CD8-positive, alpha-beta memory T cell (primary cell): Measurements from ENCODE around the gene SPC24. TPM values are rescaled to one million over a fixed set of nuclear protein-coding genes. Genes with fewer than 3 reads are reported as not detected.
"Not testable (repeated sequence)": the region's sequence is repeated elsewhere in the genome, so short reads cannot be mapped to it uniquely, and the experiment has no call there.

Source experiments
- CTCF ChIA-PET: fragments of 350-600 bp; sonication (Branson Sonifier 250); formaldehyde crosslinking; loops from one replicate; lab custom pipeline; 2021; ENCODE audit warnings: antibody characterized with exemption; lab: Charles Lee
- POLR2A ChIA-PET: fragments of 350-600 bp; sonication (Branson Sonifier 250); formaldehyde crosslinking; loops from one replicate; lab custom pipeline; 2021; ENCODE audit warnings: antibody characterized with exemption; lab: Charles Lee
- DNase-seq, 5 donors: peaks; one replicate each; pipeline versions ENCODE4 v3.0.0 to v3.0.0-alpha.2; 2020 to 2022; ENCODE audit warnings: mixed read lengths in 1 of 5
- H3K27ac ChIP-seq: one replicate; pipeline ENCODE4 v1.7.0; 2013; ENCODE audit warnings: low read depth, mild to moderate bottlenecking, low read length, moderate library complexity
- H3K27me3 ChIP-seq: 2 replicates; pipeline ENCODE4 v1.7.0; 2013; ENCODE audit warnings: low read length, mild to moderate bottlenecking; ENCODE audit not compliant: insufficient read depth, poor library complexity, severe bottlenecking
- H3K36me3 ChIP-seq: 2 replicates; pipeline ENCODE4 v1.7.0; 2013; ENCODE audit warnings: mild to moderate bottlenecking, low read length, moderate library complexity; ENCODE audit not compliant: insufficient read depth
- H3K4me1 ChIP-seq: 2 replicates; pipeline ENCODE4 v1.7.0; 2013; ENCODE audit warnings: mild to moderate bottlenecking, low read length, moderate library complexity; ENCODE audit not compliant: insufficient read depth
- H3K4me3 ChIP-seq: 2 replicates; pipeline ENCODE4 v1.7.0; 2013; ENCODE audit warnings: mild to moderate bottlenecking, low read length
- H3K9me3 ChIP-seq: 2 replicates; pipeline ENCODE4 v1.7.0; 2013; ENCODE audit warnings: mild to moderate bottlenecking, low read length
- H3K27ac Mint-ChIP-seq, 8 donors: one replicate each; pipeline ENCODE4 v1.8.0; 2020 to 2021; ENCODE audit warnings: mixed read lengths in 8 of 8, mild to moderate bottlenecking in 6 of 8, inconsistent platforms in 3 of 8, moderate library complexity in 3 of 8
- H3K27me3 Mint-ChIP-seq, 2 donors: one replicate each; pipeline ENCODE4 v1.8.0; 2020 to 2021; ENCODE audit warnings: mixed read lengths in 2 of 2, mild to moderate bottlenecking in 1 of 2, moderate library complexity in 1 of 2
- H3K36me3 Mint-ChIP-seq, 3 donors: one replicate each; pipeline ENCODE4 v1.8.0; 2020 to 2021; ENCODE audit warnings: mixed read lengths in 3 of 3, inconsistent platforms in 1 of 3, mild to moderate bottlenecking in 1 of 3
- H3K4me1 Mint-ChIP-seq, 3 donors: one replicate each; pipeline ENCODE4 v1.8.0; 2020 to 2021; ENCODE audit warnings: mixed read lengths in 3 of 3, inconsistent platforms in 1 of 3, mild to moderate bottlenecking in 1 of 3
- H3K4me3 Mint-ChIP-seq, 7 donors: one replicate each; pipeline ENCODE4 v1.8.0; 2020 to 2021; ENCODE audit warnings: mixed read lengths in 7 of 7, mild to moderate bottlenecking in 6 of 7, moderate library complexity in 4 of 7, inconsistent platforms in 2 of 7
- H3K9me3 Mint-ChIP-seq, 5 donors: one replicate each; pipeline ENCODE4 v1.8.0; 2020 to 2022; ENCODE audit warnings: mixed read lengths in 5 of 5, mild to moderate bottlenecking in 3 of 5, moderate library complexity in 2 of 5, inconsistent platforms in 1 of 5
- polyA plus RNA-seq: library from polyadenylated mRNA; unstranded; fragments of 300-500 nt; fragmentation: Illumina TruSeq; gene quantifications from one replicate; pipeline ENCODE4 v1.2.3, GENCODE V29; 2021
- total RNA-seq, 2 experiments: library from RNA; stranded (reverse); gene quantifications; one replicate each; pipeline ENCODE4 v1.2.3, GENCODE V29; 2021

SPC24 gene
- total and polyA plus RNA-seq, 3 experiments from 2014 or later = 35.3 to 37.2 TPM; not detected in 1

DNA sequence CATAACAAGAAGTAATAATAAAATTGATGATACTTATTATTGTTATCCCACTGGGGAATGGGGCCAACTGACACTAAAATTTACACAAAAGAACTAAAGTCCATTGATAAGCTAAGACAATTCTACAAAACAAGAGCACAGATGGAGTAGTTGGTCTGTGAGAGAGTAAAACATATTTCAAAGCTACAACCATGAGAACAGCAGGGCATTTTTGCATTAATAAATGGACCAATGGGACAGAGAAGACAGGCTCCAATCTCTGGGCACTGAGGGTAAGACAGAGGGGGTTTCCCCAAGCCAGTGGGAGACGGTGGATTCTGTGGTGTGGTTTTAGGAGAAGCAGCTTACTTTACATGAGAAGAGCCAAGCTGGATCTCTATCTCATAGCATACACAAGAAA, 27.4 kb upstream of the SPC24 start:
- Mint-ChIP-seq H3K4me1 (peaks cover 0 to 6% (median 4%) of the 10 kb centered on the region in 3 donors), H3K27ac (peak overlapping the region in 2 of 8 donors; percentile 8 to 28), H3K27me3 (peaks cover under 1 to 7% of the 10 kb centered on the region in 2 donors), H3K4me3 (no peak overlapping the region), H3K9me3 (no peaks in the 10 kb centered on the region), H3K36me3 (no peaks in the 10 kb centered on the region)
- no peak overlapping the region for H3K4me3 ChIP-seq
- ChIA-PET CTCF (interaction anchor here (0.7 kb wide), 1 partner anchor 252 kb away, joined by 3 read pairs; the partner anchor contains the start of genes ODAD3 and PRKCSH), POLR2A (no interaction called here)
- no peaks in the 10 kb centered on the region for H3K27me3 ChIP-seq
- H3K9me3 ChIP-seq = no peaks in the 10 kb centered on the region
- no peaks in the 10 kb centered on the region for H3K36me3 ChIP-seq
- no peak for DNase-seq
- H3K27ac ChIP-seq = no peak overlapping the region
- no peaks in the 10 kb centered on the region for H3K4me1 ChIP-seq

DNA sequence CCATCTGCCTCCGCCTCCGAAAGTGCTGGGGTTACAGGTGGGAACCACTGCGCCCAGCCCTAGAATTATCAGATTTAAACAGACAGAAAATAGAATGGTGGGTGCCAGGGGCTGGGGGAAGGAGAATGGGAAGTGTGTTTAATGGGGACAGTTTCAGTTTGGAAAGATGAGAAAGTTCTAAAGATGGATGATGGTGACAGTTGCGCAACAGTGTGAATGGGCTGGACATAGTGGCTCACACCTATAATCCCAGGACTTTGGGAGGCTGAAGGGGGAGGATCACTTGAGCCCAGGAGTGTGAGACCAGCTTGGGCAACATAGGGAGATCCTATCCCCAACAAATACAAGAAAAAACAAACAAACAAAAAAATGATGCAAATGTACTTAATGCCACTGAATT, 25.9 kb upstream of the SPC24 start:
- Histone ChIP-seq H3K36me3 (no peaks in the 10 kb centered on the region), H3K27ac (no peak overlapping the region), H3K27me3 (no peaks in the 10 kb centered on the region), H3K4me3 (no peak overlapping the region), H3K4me1 (no peaks in the 10 kb centered on the region), H3K9me3 (no peaks in the 10 kb centered on the region)
- Mint-ChIP-seq H3K9me3 (no peaks in the 10 kb centered on the region), H3K4me1 (peaks cover 0 to 6% (median 4%) of the 10 kb centered on the region in 3 donors), H3K36me3 (no peaks in the 10 kb centered on the region), H3K4me3 (no peak overlapping the region), H3K27me3 (peaks cover 4 to 7% of the 10 kb centered on the region in 2 donors), H3K27ac (no peak overlapping the region)
- DNase-seq = no peak
- ChIA-PET CTCF (no interaction called here), POLR2A (no interaction called here)

DNA sequence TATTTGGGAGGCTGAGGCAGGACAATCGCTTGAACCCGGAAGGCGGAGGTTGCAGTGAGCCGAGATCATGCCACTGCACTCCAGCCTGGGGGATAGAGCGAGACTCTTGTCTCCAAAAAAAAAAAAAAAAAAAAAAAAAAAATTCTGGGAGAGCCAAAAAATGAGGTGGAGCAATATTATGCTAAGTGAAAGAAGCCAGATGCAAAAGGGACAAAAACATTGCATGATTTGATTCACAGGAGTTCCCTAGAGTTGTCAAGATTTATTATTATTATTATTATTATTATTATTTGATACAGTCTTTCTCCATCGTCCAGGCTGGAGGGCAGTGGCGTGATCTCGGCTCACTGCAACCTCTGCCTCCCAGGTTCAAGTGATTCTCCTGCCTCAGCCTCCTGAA, 25.4 kb upstream of the SPC24 start:
- CTCF ChIA-PET, H3K4me1 Mint-ChIP-seq, DNase-seq, H3K36me3 Mint-ChIP-seq, H3K27ac ChIP-seq, H3K27me3 Mint-ChIP-seq, H3K4me1 ChIP-seq, H3K27me3 ChIP-seq, H3K9me3 Mint-ChIP-seq, H3K4me3 ChIP-seq, POLR2A ChIA-PET, H3K4me3 Mint-ChIP-seq, H3K9me3 ChIP-seq, H3K36me3 ChIP-seq, H3K27ac Mint-ChIP-seq: not testable (repeated sequence)

DNA sequence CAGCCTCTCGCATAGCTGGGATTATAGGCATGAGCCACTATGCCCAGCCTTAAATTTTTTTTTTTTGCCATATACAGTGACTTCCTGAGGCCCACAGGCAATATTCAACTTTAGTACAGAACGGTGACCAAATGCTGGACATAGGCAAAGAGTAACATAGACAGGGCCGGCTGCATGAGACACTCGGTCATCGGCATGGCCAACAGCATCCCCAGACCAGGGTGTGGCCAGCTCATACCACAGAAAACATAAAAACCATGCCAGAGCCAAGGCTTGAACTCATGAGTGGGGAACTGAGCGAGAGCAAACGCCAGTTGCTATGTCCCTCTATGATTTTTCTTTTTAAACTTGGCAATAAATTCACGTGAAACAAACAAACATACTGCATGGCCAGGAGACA, 24.8 kb upstream of the SPC24 start:
- POLR2A ChIA-PET = no interaction called here
- no peaks in the 10 kb centered on the region for H3K36me3 ChIP-seq
- no peak overlapping the region for H3K4me3 Mint-ChIP-seq

DNA sequence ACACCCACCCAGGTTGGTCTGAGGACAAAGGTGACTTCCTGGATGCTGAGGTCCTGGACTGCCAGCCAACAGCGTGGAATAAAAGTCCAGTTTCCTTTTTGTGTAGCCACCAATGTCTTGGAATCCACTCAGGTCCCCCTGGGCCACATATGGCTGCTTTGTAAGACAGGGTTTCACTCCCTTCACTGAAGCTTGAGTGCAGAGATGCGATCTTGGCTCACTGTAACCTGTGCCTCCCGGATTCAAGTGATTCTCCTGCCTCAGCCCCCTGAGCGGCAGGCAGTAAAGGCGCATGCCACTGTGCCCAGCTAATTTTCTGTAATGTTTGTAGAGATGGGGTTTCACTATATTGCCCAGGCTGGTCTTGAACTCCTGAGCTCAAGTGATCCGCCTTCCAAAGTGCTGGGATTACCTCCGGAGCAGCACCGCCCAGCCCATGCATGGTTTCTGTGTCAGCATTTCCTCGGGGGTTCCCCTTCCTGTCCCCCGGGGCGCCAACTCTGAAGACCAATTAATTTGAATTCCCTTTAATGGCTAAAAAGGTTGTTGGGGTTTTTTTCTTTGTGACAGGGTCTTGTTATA, 24.2 kb upstream of the SPC24 start:
- H3K27me3 Mint-ChIP-seq = peaks cover 4 to 7% of the 10 kb centered on the region in 2 donors
- ChIA-PET CTCF (no interaction called here), POLR2A (no interaction called here)
- no peaks in the 10 kb centered on the region for H3K27me3 ChIP-seq
- no peaks in the 10 kb centered on the region for H3K36me3 Mint-ChIP-seq
- H3K4me3 Mint-ChIP-seq = peak overlapping the region in 1 of 7 donors; percentile 16
- H3K27ac ChIP-seq = no peak overlapping the region
- H3K27ac Mint-ChIP-seq = peak overlapping the region in 1 of 8 donors; percentile 54
- peaks cover 0 to 6% (median 4%) of the 10 kb centered on the region in 3 donors for H3K4me1 Mint-ChIP-seq
- H3K9me3 Mint-ChIP-seq = no peaks in the 10 kb centered on the region
- H3K4me1 ChIP-seq = no peaks in the 10 kb centered on the region
- no peaks in the 10 kb centered on the region for H3K9me3 ChIP-seq
- no peaks in the 10 kb centered on the region for H3K36me3 ChIP-seq
- no peak overlapping the region for H3K4me3 ChIP-seq
- no peak for DNase-seq

More for the DNA sequence above, 24.8 kb upstream of the SPC24 start:
- Mint-ChIP-seq H3K9me3 (no peaks in the 10 kb centered on the region), H3K36me3 (no peaks in the 10 kb centered on the region), H3K27me3 (peaks cover 4 to 7% of the 10 kb centered on the region in 2 donors), H3K27ac (peak overlapping the region in 1 of 8 donors; percentile 61), H3K4me1 (peaks cover 0 to 6% (median 4%) of the 10 kb centered on the region in 3 donors)
- no peak for DNase-seq
- H3K27ac ChIP-seq = no peak overlapping the region
- H3K4me3 ChIP-seq = no peak overlapping the region
- no peaks in the 10 kb centered on the region for H3K4me1 ChIP-seq
- CTCF ChIA-PET = no interaction called here
- no peaks in the 10 kb centered on the region for H3K9me3 ChIP-seq
- H3K27me3 ChIP-seq = no peaks in the 10 kb centered on the region

DNA sequence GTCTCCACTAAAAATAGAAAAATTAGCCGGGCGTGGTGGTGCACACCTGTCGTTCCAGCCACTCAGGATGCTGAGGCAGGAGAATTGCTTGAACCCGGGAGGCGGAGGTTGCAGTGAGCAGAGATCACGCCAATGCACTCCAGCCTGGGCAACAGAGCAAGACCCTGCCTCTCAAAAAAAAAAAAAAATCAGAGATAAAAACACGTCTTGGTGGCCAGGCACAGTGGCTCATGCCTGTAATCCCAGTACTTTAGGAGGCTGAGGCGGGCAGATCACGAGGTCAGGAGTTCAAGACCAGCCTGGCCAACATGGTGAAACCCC, 23.5 kb upstream of the SPC24 start:
- H3K36me3 Mint-ChIP-seq, H3K27ac ChIP-seq, H3K27me3 ChIP-seq, CTCF ChIA-PET, POLR2A ChIA-PET, H3K27me3 Mint-ChIP-seq, H3K36me3 ChIP-seq, H3K4me1 ChIP-seq, H3K9me3 ChIP-seq, H3K4me3 ChIP-seq, DNase-seq, H3K4me1 Mint-ChIP-seq, H3K27ac Mint-ChIP-seq, H3K9me3 Mint-ChIP-seq, H3K4me3 Mint-ChIP-seq: not testable (repeated sequence)

DNA sequence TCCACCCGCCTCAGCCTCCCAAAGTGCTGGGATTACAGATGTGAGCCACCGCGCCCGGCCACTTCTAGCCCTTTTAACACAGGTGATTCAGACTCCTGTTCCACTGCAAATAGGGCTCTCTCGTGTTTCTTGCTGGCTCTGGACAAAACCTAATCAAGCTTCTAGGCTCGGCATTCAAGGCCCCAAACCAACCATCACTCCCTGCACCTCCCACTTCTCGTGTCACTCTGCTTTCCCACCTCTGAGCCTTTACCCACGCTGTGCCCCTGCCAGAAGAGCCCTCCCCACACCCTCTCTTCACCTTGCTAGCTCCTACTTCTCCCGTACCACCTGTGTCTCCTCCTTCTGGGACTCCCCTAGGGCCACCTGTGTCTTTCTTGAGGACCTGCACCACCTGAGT, 22.0 kb upstream of the SPC24 start:
- POLR2A ChIA-PET = no interaction called here
- Mint-ChIP-seq H3K36me3 (no peaks in the 10 kb centered on the region), H3K4me1 (peaks cover 0 to 6% (median 4%) of the 10 kb centered on the region in 3 donors), H3K4me3 (no peak overlapping the region), H3K9me3 (no peaks in the 10 kb centered on the region), H3K27ac (no peak overlapping the region), H3K27me3 (peaks cover 4 to 7% of the 10 kb centered on the region in 2 donors)
- no peaks in the 10 kb centered on the region for H3K4me1 ChIP-seq
- no peaks in the 10 kb centered on the region for H3K27me3 ChIP-seq
- DNase-seq = no peak
- H3K36me3 ChIP-seq = no peaks in the 10 kb centered on the region
- no peak overlapping the region for H3K27ac ChIP-seq
- H3K9me3 ChIP-seq = no peaks in the 10 kb centered on the region
- CTCF ChIA-PET = no interaction called here
- no peak overlapping the region for H3K4me3 ChIP-seq

DNA sequence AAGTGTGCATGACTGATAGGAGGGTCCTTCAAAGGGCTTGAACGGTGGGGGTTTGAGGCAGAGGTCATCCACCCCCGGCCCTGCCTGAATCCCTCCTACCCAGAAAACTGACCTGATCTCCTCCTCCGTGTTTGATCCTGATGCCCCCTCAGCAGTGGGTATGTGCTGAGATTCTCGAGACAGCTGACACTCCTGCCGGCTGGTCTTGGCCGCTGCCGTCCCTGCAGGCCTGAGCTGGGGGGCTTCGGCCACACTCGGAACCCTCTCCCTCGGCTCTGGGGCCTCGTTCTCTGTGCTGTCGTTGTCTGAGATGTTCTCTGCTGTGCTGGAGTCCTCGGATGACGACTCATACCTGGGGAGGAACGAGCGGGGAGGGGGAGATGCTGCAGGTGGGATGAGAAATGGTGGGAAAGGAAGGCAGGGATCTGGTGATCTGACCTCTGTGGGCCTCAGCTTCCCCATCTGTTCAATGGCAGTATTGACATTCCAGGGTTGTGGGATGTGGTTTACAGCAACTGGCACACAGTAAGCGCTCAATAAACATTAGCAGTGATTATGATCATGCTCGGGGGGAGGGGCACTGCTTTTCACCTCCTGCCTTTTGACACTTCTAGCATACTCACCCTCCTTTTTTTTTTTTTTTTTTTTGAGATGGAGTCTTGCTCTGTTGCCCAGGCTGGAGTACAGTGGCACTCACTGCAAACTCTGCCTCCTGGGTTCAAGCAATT, 21.0 kb upstream of the SPC24 start:
- Mint-ChIP-seq H3K27me3 (peaks cover 4 to 7% of the 10 kb centered on the region in 2 donors), H3K27ac (no peak overlapping the region), H3K36me3 (no peaks in the 10 kb centered on the region), H3K4me1 (peaks cover 0 to 6% (median 4%) of the 10 kb centered on the region in 3 donors), H3K9me3 (no peaks in the 10 kb centered on the region), H3K4me3 (no peak overlapping the region)
- ChIA-PET CTCF (no interaction called here), POLR2A (no interaction called here)
- Histone ChIP-seq H3K4me1 (no peaks in the 10 kb centered on the region), H3K27me3 (no peaks in the 10 kb centered on the region), H3K9me3 (no peaks in the 10 kb centered on the region), H3K36me3 (no peaks in the 10 kb centered on the region), H3K4me3 (no peak overlapping the region), H3K27ac (no peak overlapping the region)
- DNase-seq = no peak
